Activated CD4-positive, alpha-beta memory T cell treated with anti-CD3 and anti-CD28 coated beads, Interleukin-2, amount 10 ng/mL, durations not matched to agents 7 days and 5 days (primary cell): Measurements from ENCODE around the gene RASGRF1. TPM values are rescaled to one million over a fixed set of nuclear protein-coding genes. Genes with fewer than 3 reads are reported as not detected.

ENCODE experiments used
- CTCF ChIA-PET: fragments of 350-600 bp; sonication (Branson Sonifier 250); formaldehyde crosslinking; loops from one replicate; lab custom pipeline; 2021; ENCODE audit warnings: antibody characterized with exemption, inconsistent platforms; lab: Charles Lee
- POLR2A ChIA-PET: fragments of 350-600 bp; sonication (Branson Sonifier 250); formaldehyde crosslinking; loops from one replicate; lab custom pipeline; 2021; ENCODE audit warnings: antibody characterized with exemption; lab: Charles Lee
- DNase-seq: peaks from one replicate; pipeline ENCODE4 v3.0.0-alpha.2; 2020
- H3K27ac Mint-ChIP-seq: one replicate; pipeline ENCODE4 v1.8.0; 2021; ENCODE audit warnings: mild to moderate bottlenecking, mixed read lengths
- H3K27me3 Mint-ChIP-seq: one replicate; pipeline ENCODE4 v1.8.0; 2021; ENCODE audit warnings: mixed read lengths
- H3K36me3 Mint-ChIP-seq: one replicate; pipeline ENCODE4 v1.8.0; 2021; ENCODE audit warnings: low read depth, mixed read lengths
- H3K4me1 Mint-ChIP-seq: one replicate; pipeline ENCODE4 v1.8.0; 2021; ENCODE audit warnings: mixed read lengths
- H3K4me3 Mint-ChIP-seq: one replicate; pipeline ENCODE4 v1.8.0; 2021; ENCODE audit warnings: mild to moderate bottlenecking, mixed read lengths
- H3K9me3 Mint-ChIP-seq: one replicate; pipeline ENCODE4 v1.8.0; 2021; ENCODE audit warnings: mixed read lengths
- total RNA-seq, 2 experiments: library from RNA; stranded (reverse); gene quantifications; one replicate each; pipeline ENCODE4 v1.2.3, GENCODE V29; 2021

The RASGRF1 gene, protein sequence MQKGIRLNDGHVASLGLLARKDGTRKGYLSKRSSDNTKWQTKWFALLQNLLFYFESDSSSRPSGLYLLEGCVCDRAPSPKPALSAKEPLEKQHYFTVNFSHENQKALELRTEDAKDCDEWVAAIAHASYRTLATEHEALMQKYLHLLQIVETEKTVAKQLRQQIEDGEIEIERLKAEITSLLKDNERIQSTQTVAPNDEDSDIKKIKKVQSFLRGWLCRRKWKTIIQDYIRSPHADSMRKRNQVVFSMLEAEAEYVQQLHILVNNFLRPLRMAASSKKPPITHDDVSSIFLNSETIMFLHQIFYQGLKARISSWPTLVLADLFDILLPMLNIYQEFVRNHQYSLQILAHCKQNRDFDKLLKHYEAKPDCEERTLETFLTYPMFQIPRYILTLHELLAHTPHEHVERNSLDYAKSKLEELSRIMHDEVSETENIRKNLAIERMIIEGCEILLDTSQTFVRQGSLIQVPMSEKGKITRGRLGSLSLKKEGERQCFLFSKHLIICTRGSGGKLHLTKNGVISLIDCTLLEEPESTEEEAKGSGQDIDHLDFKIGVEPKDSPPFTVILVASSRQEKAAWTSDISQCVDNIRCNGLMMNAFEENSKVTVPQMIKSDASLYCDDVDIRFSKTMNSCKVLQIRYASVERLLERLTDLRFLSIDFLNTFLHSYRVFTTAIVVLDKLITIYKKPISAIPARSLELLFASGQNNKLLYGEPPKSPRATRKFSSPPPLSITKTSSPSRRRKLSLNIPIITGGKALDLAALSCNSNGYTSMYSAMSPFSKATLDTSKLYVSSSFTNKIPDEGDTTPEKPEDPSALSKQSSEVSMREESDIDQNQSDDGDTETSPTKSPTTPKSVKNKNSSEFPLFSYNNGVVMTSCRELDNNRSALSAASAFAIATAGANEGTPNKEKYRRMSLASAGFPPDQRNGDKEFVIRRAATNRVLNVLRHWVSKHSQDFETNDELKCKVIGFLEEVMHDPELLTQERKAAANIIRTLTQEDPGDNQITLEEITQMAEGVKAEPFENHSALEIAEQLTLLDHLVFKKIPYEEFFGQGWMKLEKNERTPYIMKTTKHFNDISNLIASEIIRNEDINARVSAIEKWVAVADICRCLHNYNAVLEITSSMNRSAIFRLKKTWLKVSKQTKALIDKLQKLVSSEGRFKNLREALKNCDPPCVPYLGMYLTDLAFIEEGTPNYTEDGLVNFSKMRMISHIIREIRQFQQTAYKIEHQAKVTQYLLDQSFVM (N-terminal part only)
- not detected for total RNA-seq

DNA sequence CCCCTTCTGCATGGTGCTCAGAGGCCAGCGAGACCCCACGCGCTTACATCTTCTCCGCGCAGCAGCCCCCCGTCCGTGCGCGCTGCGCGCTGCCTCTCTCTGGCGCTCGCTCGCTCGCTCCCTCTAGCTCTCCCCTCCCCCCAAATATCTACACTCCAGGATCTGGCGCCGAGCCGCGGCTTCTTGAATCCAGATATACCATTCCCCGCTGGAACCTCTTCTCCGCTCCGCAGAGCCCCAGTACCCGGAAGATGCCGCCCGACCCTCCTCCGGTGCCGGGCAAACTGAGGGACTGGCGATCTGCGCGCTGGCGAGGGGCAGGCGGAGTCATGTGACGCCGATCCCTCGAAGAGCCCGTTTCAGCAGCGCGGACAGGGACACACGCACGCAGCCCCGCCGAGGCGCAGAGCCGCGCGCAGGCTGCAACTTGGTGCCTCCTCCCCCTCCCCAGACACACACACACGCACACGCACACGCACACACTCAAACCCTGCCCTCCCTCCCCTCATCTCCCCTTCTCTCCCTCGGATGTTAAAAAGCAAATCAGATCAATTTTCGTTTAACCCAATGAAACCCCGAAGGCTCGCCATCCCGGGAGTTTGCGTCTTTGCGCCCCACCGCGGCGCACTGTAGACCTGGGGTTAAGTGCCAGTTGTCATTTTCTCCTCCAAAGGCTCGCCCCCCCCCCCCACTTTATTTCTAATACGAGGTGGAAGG, at the start of gene RASGRF1:
Gene RASGRF1, minus strand, starts transcription at position 294 of the 717 bp plus-strand sequence. Its CDS starts 282 bp downstream, at position 12.
- CTCF ChIA-PET: interaction anchor here (1.0 kb wide), 1 partner anchor 62 kb away, joined by 3 read pairs; no protein-coding TSS in a partner anchor
- Mint-ChIP-seq H3K9me3 (no peaks in the 10 kb centered on the region), H3K27me3 (peaks cover 62% of the 10 kb centered on the region), H3K36me3 (peaks cover 2% of the 10 kb centered on the region), H3K27ac (no peak within 1 kb of the TSS), H3K4me3 (no peak within 1 kb of the TSS), H3K4me1 (peaks cover 5% of the 10 kb centered on the region)
- POLR2A ChIA-PET: no interaction called here
- no peak for DNase-seq

DNA sequence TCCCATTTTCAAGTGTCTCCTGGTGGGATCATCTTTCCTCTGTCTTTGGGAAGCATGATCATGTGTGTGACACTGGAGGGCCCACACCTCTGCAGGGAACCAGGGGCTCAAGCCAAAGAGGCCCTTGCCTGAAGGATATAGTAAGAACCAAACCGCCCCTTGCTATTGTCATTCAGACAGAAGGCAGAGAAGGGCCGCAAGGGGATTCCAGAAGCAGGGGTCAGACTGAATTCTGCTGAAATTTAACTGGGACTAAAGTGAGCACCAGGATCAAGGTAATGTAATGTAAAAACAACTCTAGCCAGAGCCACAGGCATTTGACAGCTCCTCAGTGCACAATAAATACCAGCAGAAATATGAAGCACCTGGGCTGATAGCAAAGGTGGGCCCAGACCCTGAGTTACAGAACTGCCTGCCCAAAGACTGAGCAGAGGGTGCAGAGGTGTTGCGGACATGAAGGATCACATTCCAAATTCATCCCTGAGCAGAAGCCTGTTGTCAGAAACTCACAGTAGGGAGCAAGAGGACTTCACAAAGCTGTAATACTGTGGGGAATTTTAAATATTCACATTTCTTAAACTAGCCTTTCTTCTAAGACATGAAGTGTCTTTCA, 46.0 kb upstream of the RASGRF1 start:
- H3K4me3 Mint-ChIP-seq: no peak overlapping the region
- no peak overlapping the region for H3K27ac Mint-ChIP-seq
- ChIA-PET POLR2A (no interaction called here), CTCF (no interaction called here)
- H3K27me3 Mint-ChIP-seq: peaks cover 44% of the 10 kb centered on the region
- DNase-seq: no peak
- H3K4me1 Mint-ChIP-seq: no peaks in the 10 kb centered on the region
- no peaks in the 10 kb centered on the region for H3K36me3 Mint-ChIP-seq
- H3K9me3 Mint-ChIP-seq: no peaks in the 10 kb centered on the region

DNA sequence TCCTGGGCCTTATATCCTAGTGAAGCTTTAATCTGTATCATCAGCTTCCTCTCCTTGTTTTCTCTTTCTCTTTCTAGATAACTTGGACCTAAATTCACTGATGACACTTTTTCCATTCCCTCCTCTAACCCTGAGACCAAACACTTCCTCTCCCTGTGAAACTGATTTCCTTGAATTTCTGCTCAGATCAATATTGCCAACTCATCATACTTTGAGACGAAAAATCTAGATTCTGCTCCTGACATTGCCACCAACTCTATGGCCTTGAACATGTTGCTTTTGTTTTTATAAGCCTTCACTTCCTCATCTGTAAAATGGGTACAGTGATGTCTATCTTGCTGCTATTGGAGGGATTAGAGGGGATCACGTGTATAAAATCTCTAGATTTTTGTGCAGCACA, 42.7 kb upstream of the RASGRF1 start:
- H3K36me3 Mint-ChIP-seq: no peaks in the 10 kb centered on the region
- no peak overlapping the region for H3K4me3 Mint-ChIP-seq
- H3K4me1 Mint-ChIP-seq: no peaks in the 10 kb centered on the region
- no peak for DNase-seq
- no peaks in the 10 kb centered on the region for H3K9me3 Mint-ChIP-seq
- no peak overlapping the region for H3K27ac Mint-ChIP-seq
- ChIA-PET CTCF (no interaction called here), POLR2A (no interaction called here)
- H3K27me3 Mint-ChIP-seq: peaks cover 35% of the 10 kb centered on the region

DNA sequence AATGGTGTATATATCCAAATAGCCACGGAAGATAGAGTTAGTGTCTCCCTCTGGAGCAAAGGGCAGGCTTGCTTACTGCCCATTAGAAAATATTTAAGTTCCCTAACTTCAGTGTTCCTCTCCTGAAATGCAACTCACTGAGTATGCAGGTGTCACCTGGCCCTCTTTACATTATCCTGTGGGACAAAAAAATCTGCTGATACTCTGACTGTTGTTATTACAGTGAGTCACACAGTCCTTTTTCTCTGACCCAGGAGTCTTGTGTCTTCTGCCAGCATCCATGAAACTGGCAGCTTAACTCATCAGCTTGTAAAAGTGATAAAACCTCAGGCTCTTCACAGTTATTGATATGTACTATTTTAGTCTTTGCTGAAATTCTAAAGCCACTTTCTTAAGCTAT, 42.2 kb upstream of the RASGRF1 start:
- H3K27me3 Mint-ChIP-seq: peaks cover 37% of the 10 kb centered on the region
- no peak overlapping the region for H3K4me3 Mint-ChIP-seq
- CTCF ChIA-PET: no interaction called here
- POLR2A ChIA-PET: no interaction called here
- H3K36me3 Mint-ChIP-seq: no peaks in the 10 kb centered on the region
- H3K27ac Mint-ChIP-seq: no peak overlapping the region
- H3K4me1 Mint-ChIP-seq: no peaks in the 10 kb centered on the region
- no peaks in the 10 kb centered on the region for H3K9me3 Mint-ChIP-seq
- DNase-seq: no peak

DNA sequence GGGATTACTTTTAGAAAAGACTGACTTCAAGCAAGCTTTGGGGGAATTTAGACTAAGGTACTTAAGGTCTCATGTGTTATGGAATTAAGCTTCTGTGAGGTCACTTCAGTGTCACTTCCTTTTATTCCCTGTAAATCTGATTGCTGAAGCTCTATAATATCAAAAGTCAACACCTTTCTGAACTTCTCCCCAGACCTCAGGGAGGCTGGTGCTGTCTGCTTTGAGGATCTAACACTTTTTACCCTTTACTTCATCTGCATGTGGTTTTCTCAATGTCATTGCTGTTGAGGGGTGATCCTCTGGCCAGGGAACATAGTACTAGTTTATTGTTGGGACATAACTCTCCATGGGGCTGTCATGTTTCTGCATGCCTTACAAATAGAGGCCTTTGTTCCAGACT, 41.8 kb upstream of the RASGRF1 start:
- CTCF ChIA-PET: no interaction called here
- no peak overlapping the region for H3K27ac Mint-ChIP-seq
- H3K4me3 Mint-ChIP-seq: no peak overlapping the region
- POLR2A ChIA-PET: no interaction called here
- no peaks in the 10 kb centered on the region for H3K9me3 Mint-ChIP-seq
- H3K27me3 Mint-ChIP-seq: peaks cover 40% of the 10 kb centered on the region
- no peaks in the 10 kb centered on the region for H3K4me1 Mint-ChIP-seq
- H3K36me3 Mint-ChIP-seq: no peaks in the 10 kb centered on the region
- no peak for DNase-seq

DNA sequence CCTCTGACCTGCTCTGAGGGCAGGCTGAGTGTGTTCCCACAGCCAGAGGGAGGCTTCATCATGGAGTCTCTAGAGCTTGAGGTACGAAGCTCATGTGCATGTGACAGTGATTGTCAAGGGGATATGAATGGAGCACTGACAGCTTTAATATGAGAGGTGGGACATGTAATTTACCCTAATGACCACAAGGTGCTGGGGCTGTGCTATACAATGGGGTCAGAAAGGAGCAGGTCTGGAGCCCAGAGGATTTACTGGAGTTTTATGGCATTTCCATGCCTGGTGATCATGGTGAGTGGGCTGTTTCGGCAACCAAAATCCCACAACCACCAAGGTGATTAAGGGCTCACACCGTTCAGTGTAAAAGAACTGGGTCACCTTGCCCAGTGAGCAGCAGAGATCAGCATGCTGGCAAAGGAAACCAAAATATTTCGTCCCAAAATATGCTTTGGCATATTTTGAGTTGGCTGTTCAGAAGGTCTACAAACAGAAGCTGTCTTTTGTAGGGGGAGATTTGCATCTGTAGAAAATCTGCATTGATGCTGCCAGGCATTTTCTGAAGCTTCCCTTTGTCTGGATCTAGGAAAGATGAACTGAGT, 40.1 kb upstream of the RASGRF1 start:
- H3K4me3 Mint-ChIP-seq: no peak overlapping the region
- POLR2A ChIA-PET: interaction anchor here (0.7 kb wide), 1 partner anchor 240 kb away, joined by 3 read pairs; no protein-coding TSS in a partner anchor
- no peaks in the 10 kb centered on the region for H3K4me1 Mint-ChIP-seq
- no peaks in the 10 kb centered on the region for H3K9me3 Mint-ChIP-seq
- no peak for DNase-seq
- no peak overlapping the region for H3K27ac Mint-ChIP-seq
- CTCF ChIA-PET: no interaction called here
- H3K36me3 Mint-ChIP-seq: no peaks in the 10 kb centered on the region
- peaks cover 35% of the 10 kb centered on the region for H3K27me3 Mint-ChIP-seq

DNA sequence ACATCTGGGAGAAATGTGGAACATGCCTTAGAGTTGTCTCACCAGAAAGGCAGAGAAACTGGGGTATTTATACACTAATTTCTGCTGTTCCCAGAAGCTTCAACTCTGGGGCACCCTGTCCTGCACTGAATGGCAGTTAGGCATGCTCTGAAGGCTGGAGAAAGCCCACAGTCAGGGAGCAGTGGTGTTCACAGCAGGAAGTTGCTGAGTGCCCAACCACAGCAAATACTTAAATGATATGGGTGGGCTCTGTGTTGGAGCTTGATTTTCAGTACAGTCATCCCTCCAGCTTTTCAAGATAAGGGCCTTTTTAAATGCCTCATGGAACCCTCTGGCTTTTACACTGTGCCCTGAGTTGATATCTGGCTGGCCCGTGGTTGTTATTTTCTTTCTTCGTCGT, 38.7 kb upstream of the RASGRF1 start:
- H3K9me3 Mint-ChIP-seq: no peaks in the 10 kb centered on the region
- H3K27ac Mint-ChIP-seq: no peak overlapping the region
- DNase-seq: no peak
- no peaks in the 10 kb centered on the region for H3K36me3 Mint-ChIP-seq
- H3K4me3 Mint-ChIP-seq: no peak overlapping the region
- POLR2A ChIA-PET: no interaction called here
- H3K27me3 Mint-ChIP-seq: peaks cover 34% of the 10 kb centered on the region
- no peaks in the 10 kb centered on the region for H3K4me1 Mint-ChIP-seq
- CTCF ChIA-PET: interaction anchor here (1.3 kb wide), 1 partner anchor 101 kb away, joined by 4 read pairs; no protein-coding TSS in a partner anchor

DNA sequence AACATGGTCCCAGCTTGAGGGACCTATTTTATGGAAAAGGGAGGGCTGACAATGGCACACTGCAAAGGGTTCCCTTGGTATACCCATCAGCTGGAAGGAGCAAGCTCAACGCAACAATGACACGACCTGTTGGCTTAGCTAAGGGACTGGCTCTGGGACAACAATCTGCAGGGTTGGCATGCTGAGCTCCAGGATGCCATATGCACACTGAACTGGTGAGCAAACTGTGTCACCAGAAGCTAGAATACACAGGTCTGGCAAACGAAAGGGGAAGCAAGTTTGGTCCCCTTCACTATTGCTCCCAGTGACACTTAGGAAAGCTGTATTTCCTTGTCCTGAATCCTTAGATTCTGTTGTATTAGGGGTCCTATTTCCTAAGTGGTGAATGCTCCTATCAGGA, 38.0 kb upstream of the RASGRF1 start:
- ChIA-PET POLR2A (no interaction called here), CTCF (interaction anchor here (1.3 kb wide), 1 partner anchor 100 kb away, joined by 4 read pairs; no protein-coding TSS in a partner anchor)
- Mint-ChIP-seq H3K4me1 (no peaks in the 10 kb centered on the region), H3K27ac (no peak overlapping the region), H3K36me3 (no peaks in the 10 kb centered on the region), H3K4me3 (no peak overlapping the region), H3K27me3 (peaks cover 31% of the 10 kb centered on the region), H3K9me3 (no peaks in the 10 kb centered on the region)
- DNase-seq: no peak

DNA sequence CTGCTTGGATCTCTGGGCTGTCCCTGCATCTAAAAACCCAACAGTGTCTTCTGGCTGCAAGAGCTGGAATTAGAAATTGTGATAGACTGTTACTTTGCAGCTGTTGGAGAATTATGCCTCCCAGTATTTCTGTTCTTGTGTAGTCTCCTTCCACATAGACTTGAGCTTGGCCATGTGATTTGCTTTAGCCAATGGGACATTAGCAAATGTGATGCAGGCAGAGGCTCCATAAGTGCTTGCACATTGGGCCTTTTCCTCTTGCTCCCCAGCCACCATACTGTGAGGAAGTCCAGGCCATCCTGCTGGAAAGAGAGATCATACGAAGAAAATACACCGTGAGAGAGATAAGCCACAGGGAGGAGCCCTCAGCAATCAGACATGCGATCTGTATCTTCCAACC, 33.8 kb upstream of the RASGRF1 start:
- POLR2A ChIA-PET: no interaction called here
- no peak for DNase-seq
- Mint-ChIP-seq H3K36me3 (no peaks in the 10 kb centered on the region), H3K9me3 (no peaks in the 10 kb centered on the region), H3K27ac (no peak overlapping the region), H3K27me3 (peaks cover 15% of the 10 kb centered on the region), H3K4me1 (no peaks in the 10 kb centered on the region), H3K4me3 (no peak overlapping the region)
- CTCF ChIA-PET: interaction anchor here (1.2 kb wide), 1 partner anchor 61 kb away, joined by 4 read pairs; no protein-coding TSS in a partner anchor

DNA sequence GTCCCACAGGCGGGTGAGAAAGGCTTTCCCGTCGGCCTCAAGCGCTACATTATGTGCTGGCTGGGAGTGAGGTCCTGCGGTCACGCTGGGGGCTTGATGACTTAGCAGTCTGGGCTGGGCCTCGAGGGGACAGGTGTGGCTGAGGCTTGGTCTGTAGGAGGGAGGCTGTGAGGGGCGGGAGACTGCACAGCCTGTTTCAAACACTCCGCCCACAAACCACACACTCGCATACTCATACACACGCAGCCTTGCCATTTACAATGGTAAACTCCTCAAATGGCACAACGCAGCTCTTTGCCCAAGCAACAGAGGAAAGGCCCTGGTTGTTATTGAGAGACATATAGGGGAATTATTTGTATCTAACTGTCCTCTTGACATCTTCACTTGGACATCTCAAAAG, 32.4 kb upstream of the RASGRF1 start:
- no peak overlapping the region for H3K27ac Mint-ChIP-seq
- no peaks in the 10 kb centered on the region for H3K4me1 Mint-ChIP-seq
- no peak for DNase-seq
- H3K9me3 Mint-ChIP-seq: no peaks in the 10 kb centered on the region
- no peak overlapping the region for H3K4me3 Mint-ChIP-seq
- CTCF ChIA-PET: no interaction called here
- no peaks in the 10 kb centered on the region for H3K36me3 Mint-ChIP-seq
- H3K27me3 Mint-ChIP-seq: peaks cover 15% of the 10 kb centered on the region
- POLR2A ChIA-PET: no interaction called here

DNA sequence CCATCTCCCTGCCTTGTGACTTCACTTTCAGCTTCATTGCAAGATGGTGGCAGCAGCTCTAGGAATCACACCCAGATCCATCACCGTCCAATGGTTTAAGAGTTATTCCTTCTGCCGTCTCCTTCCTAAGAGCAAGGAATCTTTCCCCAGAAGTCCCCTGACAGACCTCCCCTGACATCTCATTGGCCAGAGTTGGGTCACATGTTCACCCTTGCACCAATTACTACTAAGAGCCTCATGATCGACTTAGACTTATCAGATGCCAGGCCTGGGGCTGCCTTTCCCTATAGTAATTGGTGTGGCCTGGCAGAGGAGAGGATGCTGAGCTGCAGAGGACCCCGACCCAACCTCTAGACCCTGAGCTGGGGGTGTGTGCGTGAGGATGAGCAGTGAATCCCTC, 31.8 kb upstream of the RASGRF1 start:
- no peaks in the 10 kb centered on the region for H3K9me3 Mint-ChIP-seq
- H3K4me1 Mint-ChIP-seq: no peaks in the 10 kb centered on the region
- DNase-seq: no peak
- CTCF ChIA-PET: no interaction called here
- no peak overlapping the region for H3K27ac Mint-ChIP-seq
- POLR2A ChIA-PET: no interaction called here
- H3K27me3 Mint-ChIP-seq: peaks cover 9% of the 10 kb centered on the region
- no peaks in the 10 kb centered on the region for H3K36me3 Mint-ChIP-seq
- no peak overlapping the region for H3K4me3 Mint-ChIP-seq

DNA sequence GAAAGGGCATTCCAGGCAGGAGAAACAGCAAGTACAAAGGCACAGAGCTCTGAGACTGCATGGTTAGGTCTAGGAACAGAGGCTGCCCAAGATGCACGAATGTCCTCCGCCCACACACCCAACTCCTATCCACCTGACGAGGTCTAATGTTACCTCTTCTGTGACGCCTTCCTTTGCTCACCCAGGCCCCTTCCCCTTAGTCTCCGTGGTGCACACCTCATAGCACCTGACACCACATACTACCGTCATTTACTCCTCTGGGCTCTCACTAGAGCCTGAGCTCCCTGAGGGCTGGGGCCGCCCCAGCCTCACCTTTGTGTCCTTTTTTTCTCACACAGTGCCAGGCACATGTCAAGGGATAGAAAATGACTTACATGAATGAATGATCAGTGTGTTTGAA, 31.0 kb upstream of the RASGRF1 start:
- H3K36me3 Mint-ChIP-seq: no peaks in the 10 kb centered on the region
- H3K27ac Mint-ChIP-seq: no peak overlapping the region
- ChIA-PET POLR2A (no interaction called here), CTCF (no interaction called here)
- H3K4me3 Mint-ChIP-seq: no peak overlapping the region
- no peaks in the 10 kb centered on the region for H3K4me1 Mint-ChIP-seq
- no peak for DNase-seq
- no peaks in the 10 kb centered on the region for H3K9me3 Mint-ChIP-seq
- peaks cover 9% of the 10 kb centered on the region for H3K27me3 Mint-ChIP-seq
